GM19372 (cell line): ENCODE measurements around the gene EHF.

Source experiments
- ATAC-seq: cut with Tn5 transposase; IDR thresholded peaks from one replicate; pipeline ENCODE4 v1.9.1; 2021; ENCODE audit warnings: mild to moderate bottlenecking, low read depth, moderate library complexity; ENCODE audit not compliant: unreplicated experiment

The EHF gene

GRCh38 chr11:34621876-34622275 lies 983 bp downstream of the EHF start:
- ATAC-seq, result no peak

- ATAC-seq, result no peak
Measured at GRCh38 chr11:34623463-34623862, 2.6 kb downstream of the EHF start.

- no peak for ATAC-seq
Measured at GRCh38 chr11:34624069-34624468, 3.2 kb downstream of the EHF start.

- ATAC-seq, result no peak
Measured at GRCh38 chr11:34625576-34625975, 4.7 kb downstream of the EHF start.

GRCh38 chr11:34626393-34626792 lies 5.5 kb downstream of the EHF start:
- no peak for ATAC-seq

GRCh38 chr11:34627197-34627596 lies 6.3 kb downstream of the EHF start:
- no peak for ATAC-seq

GRCh38 chr11:34629711-34630110 lies 8.8 kb downstream of the EHF start:
- ATAC-seq, result no peak

- no peak for ATAC-seq
Measured at GRCh38 chr11:34630544-34630943, 9.7 kb downstream of the EHF start.

- no peak for ATAC-seq
Measured at GRCh38 chr11:34631297-34631696, 10.4 kb downstream of the EHF start.

- no peak for ATAC-seq
Measured at GRCh38 chr11:34631737-34632104, 10.8 kb downstream of the EHF start.

GRCh38 chr11:34632105-34632791 lies 11.4 kb downstream of the EHF start:
- no peak for ATAC-seq

GRCh38 chr11:34633640-34633989 lies 12.7 kb downstream of the EHF start:
- ATAC-seq, result no peak

GRCh38 chr11:34633990-34634693 lies 13.2 kb downstream of the EHF start:
- ATAC-seq, result no peak

GRCh38 chr11:34634694-34635062 lies 13.8 kb downstream of the EHF start:
- ATAC-seq, result no peak

- no peak for ATAC-seq
Measured at GRCh38 chr11:34636127-34636526, 15.2 kb downstream of the EHF start.

GRCh38 chr11:34637303-34637702 lies 16.4 kb downstream of the EHF start:
- ATAC-seq, result no peak

- ATAC-seq, result no peak
Measured at GRCh38 chr11:34638897-34639296, 18.0 kb downstream of the EHF start.

- ATAC-seq, result no peak
Measured at GRCh38 chr11:34639545-34639944, 18.7 kb downstream of the EHF start.

GRCh38 chr11:34640050-34640923 lies 19.4 kb downstream of the EHF start:
- ATAC-seq, result no peak

- no peak for ATAC-seq
Measured at GRCh38 chr11:34640924-34641275, 20.0 kb downstream of the EHF start.

- ATAC-seq, result no peak
Measured at GRCh38 chr11:34641456-34641855, 20.6 kb downstream of the EHF start.
